MM.1S (cell line): ENCODE measurements around the gene FOXN4.

Experiments used
- DNase-seq: peaks from one replicate; pipeline ENCODE4 v3.0.0-alpha.2; 2015
- H2AFZ ChIP-seq: fragments of 300-600 bp; sonication (generic); 2 replicates; pipeline ENCODE4 v1.6.0; 2016; ENCODE audit warnings: antibody characterized with exemption, low read length
- H3F3A ChIP-seq: fragments of 300-600 bp; sonication (generic); 2 replicates; pipeline ENCODE4 v1.6.1; 2016; ENCODE audit warnings: mild to moderate bottlenecking, antibody characterized with exemption, low read length, moderate library complexity, mixed read lengths; ENCODE audit not compliant: insufficient read depth
- H3K27ac ChIP-seq: fragments of 300-600 bp; sonication (generic); 2 replicates; pipeline ENCODE4 v1.5.1; 2016; ENCODE audit warnings: mild to moderate bottlenecking, low read length
- H3K27me3 ChIP-seq: fragments of 300-600 bp; sonication (generic); replicated peaks from 2 replicates; pipeline ENCODE4 v1.6.0; 2016; ENCODE audit warnings: low read length; ENCODE audit not compliant: insufficient read depth
- H3K36me3 ChIP-seq: fragments of 300-600 bp; sonication (generic); replicated peaks from 2 replicates; pipeline ENCODE4 v1.6.1; 2016; ENCODE audit warnings: mild to moderate bottlenecking, low read length, mixed read lengths; ENCODE audit not compliant: insufficient read depth
- H3K4me1 ChIP-seq: fragments of 300-600 bp; sonication (generic); 2 replicates; pipeline ENCODE4 v1.6.1; 2016; ENCODE audit warnings: low read length, mixed read lengths
- H3K4me2 ChIP-seq: fragments of 300-600 bp; sonication (generic); 2 replicates; pipeline ENCODE4 v1.6.0; 2016; ENCODE audit warnings: low read depth, low read length
- H3K4me3 ChIP-seq: fragments of 300-600 bp; sonication (generic); 2 replicates; pipeline ENCODE4 v1.5.1; 2016; ENCODE audit warnings: low read length, mixed read lengths
- H3K79me2 ChIP-seq: fragments of 300-600 bp; sonication (generic); 2 replicates; pipeline ENCODE4 v1.6.1; 2016; ENCODE audit warnings: mixed run types, low read length, mixed read lengths
- H3K9ac ChIP-seq: fragments of 300-600 bp; sonication (generic); 2 replicates; pipeline ENCODE4 v1.6.1; 2016; ENCODE audit warnings: low read length, mixed read lengths
- H3K9me2 ChIP-seq: fragments of 300-600 bp; sonication (generic); replicated peaks from 2 replicates; pipeline ENCODE4 v1.6.1; 2016; ENCODE audit warnings: mild to moderate bottlenecking, low read length, mixed read lengths; ENCODE audit not compliant: insufficient read depth
- H3K9me3 ChIP-seq: fragments of 300-600 bp; sonication (generic); replicated peaks from 2 replicates; pipeline ENCODE4 v1.6.1; 2016; ENCODE audit warnings: mild to moderate bottlenecking, low read length, mixed read lengths; ENCODE audit not compliant: insufficient read depth
- H4K20me1 ChIP-seq: fragments of 300-600 bp; sonication (generic); 2 replicates; pipeline ENCODE4 v1.6.1; 2016; ENCODE audit warnings: mild to moderate bottlenecking, low read length, moderate library complexity, mixed read lengths; ENCODE audit not compliant: insufficient read depth
- EZH2 ChIP-seq: fragments of 300-600 bp; sonication (generic); optimal IDR thresholded peaks from 2 replicates; pipeline ENCODE3; 2017; ENCODE audit warnings: low read depth, mild to moderate bottlenecking, antibody characterized with exemption, low read length, mixed read lengths
- EZH2phosphoT487 ChIP-seq: fragments of 300-600 bp; sonication (generic); IDR thresholded peaks from 2 replicates; pipeline ENCODE4 v1.6.1; 2018; ENCODE audit warnings: antibody characterized with exemption, low read length
- TF ChIP-seq, protein P1 (sequence below): fragments of 300-600 bp; sonication (generic); IDR thresholded peaks from 2 replicates; pipeline ENCODE4 v1.5.1; 2016; ENCODE audit warnings: antibody characterized with exemption, low read length, mixed read lengths

Gene FOXN4

GRCh38 chr12:109246221-109246620, 62.9 kb downstream of the FOXN4 start:
- H3K79me2 ChIP-seq, result no peaks in the 10 kb centered on the region
- no peak overlapping the region for H3K9ac ChIP-seq
- no peaks in the 10 kb centered on the region for H3K9me3 ChIP-seq
- H2AFZ ChIP-seq, result no peak overlapping the region
- no peaks in the 10 kb centered on the region for H3K9me2 ChIP-seq
- H3K36me3 ChIP-seq, result no peaks in the 10 kb centered on the region
- no peaks in the 10 kb centered on the region for H3F3A ChIP-seq
- H3K4me2 ChIP-seq, result no peak overlapping the region
- H3K27me3 ChIP-seq, result no peaks in the 10 kb centered on the region
- no peaks in the 10 kb centered on the region for H3K4me1 ChIP-seq
- no peaks in the 10 kb centered on the region for H4K20me1 ChIP-seq
- no peak for DNase-seq
- TF ChIP-seq EZH2phosphoT487, result no peak
- TF ChIP-seq, protein P1, sequence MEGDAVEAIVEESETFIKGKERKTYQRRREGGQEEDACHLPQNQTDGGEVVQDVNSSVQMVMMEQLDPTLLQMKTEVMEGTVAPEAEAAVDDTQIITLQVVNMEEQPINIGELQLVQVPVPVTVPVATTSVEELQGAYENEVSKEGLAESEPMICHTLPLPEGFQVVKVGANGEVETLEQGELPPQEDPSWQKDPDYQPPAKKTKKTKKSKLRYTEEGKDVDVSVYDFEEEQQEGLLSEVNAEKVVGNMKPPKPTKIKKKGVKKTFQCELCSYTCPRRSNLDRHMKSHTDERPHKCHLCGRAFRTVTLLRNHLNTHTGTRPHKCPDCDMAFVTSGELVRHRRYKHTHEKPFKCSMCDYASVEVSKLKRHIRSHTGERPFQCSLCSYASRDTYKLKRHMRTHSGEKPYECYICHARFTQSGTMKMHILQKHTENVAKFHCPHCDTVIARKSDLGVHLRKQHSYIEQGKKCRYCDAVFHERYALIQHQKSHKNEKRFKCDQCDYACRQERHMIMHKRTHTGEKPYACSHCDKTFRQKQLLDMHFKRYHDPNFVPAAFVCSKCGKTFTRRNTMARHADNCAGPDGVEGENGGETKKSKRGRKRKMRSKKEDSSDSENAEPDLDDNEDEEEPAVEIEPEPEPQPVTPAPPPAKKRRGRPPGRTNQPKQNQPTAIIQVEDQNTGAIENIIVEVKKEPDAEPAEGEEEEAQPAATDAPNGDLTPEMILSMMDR, result no peak
- TF ChIP-seq EZH2, result no peak
- H3K4me3 ChIP-seq, result no peak overlapping the region
- no peak overlapping the region for H3K27ac ChIP-seq

DNA sequence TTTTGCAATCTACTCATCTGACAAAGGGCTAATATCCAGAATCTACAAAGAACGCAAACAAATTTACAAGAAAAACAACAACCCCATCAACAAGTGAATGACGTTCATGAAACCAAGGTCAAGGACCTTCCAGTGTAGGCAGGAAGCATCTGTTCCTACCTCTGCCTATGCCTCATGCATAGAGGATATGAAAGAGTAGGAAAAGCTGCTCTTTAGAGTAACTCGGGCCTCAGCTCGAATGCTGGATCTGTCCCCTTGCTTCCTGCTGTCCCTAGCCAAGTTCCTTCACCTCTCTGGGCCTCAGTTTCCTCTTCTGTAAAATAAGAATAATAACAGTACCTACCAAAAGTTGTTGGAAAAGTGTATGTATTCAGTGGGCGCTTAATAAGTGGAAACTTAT, 65.0 kb downstream of the FOXN4 start:
- Histone ChIP-seq H3K27ac (no peak overlapping the region), H3K79me2 (no peaks in the 10 kb centered on the region), H3K4me1 (no peaks in the 10 kb centered on the region), H3K4me3 (no peak overlapping the region), H3K9ac (no peak overlapping the region), H3K27me3 (no peaks in the 10 kb centered on the region), H3K9me2 (no peaks in the 10 kb centered on the region), H3K9me3 (no peaks in the 10 kb centered on the region), H3F3A (no peaks in the 10 kb centered on the region), H3K4me2 (no peak overlapping the region), H4K20me1 (no peaks in the 10 kb centered on the region), H3K36me3 (no peaks in the 10 kb centered on the region), H2AFZ (no peak overlapping the region)
- TF ChIP-seq, protein P1, result no peak
- TF ChIP-seq EZH2 (no peak), EZH2phosphoT487 (no peak)
- no peak for DNase-seq

- TF ChIP-seq EZH2 (no peak), EZH2phosphoT487 (no peak)
- Histone ChIP-seq H3K27me3 (no peaks in the 10 kb centered on the region), H3K27ac (no peak overlapping the region), H3K4me2 (no peak overlapping the region), H2AFZ (no peak overlapping the region), H3K36me3 (no peaks in the 10 kb centered on the region), H3K79me2 (no peaks in the 10 kb centered on the region), H3K9ac (no peak overlapping the region), H3K4me3 (no peak overlapping the region), H4K20me1 (no peaks in the 10 kb centered on the region), H3K4me1 (no peaks in the 10 kb centered on the region), H3F3A (no peaks in the 10 kb centered on the region), H3K9me3 (no peaks in the 10 kb centered on the region), H3K9me2 (no peaks in the 10 kb centered on the region)
- no peak for DNase-seq
These were observed 67.1 kb downstream of the FOXN4 start for GRCh38 chr12:109241936-109242335.

GRCh38 chr12:109240365-109240764, 68.7 kb downstream of the FOXN4 start:
- H4K20me1 ChIP-seq, result no peaks in the 10 kb centered on the region
- TF ChIP-seq EZH2, result no peak
- no peak for TF ChIP-seq EZH2phosphoT487
- TF ChIP-seq, protein P1, result no peak
- no peak for DNase-seq
- no peak overlapping the region for H3K4me2 ChIP-seq
- no peaks in the 10 kb centered on the region for H3K9me3 ChIP-seq
- no peaks in the 10 kb centered on the region for H3K4me1 ChIP-seq
- H3K9ac ChIP-seq, result no peak overlapping the region
- no peaks in the 10 kb centered on the region for H3K9me2 ChIP-seq
- no peaks in the 10 kb centered on the region for H3K79me2 ChIP-seq
- H3K36me3 ChIP-seq, result no peaks in the 10 kb centered on the region
- H3K27me3 ChIP-seq, result no peaks in the 10 kb centered on the region
- H3F3A ChIP-seq, result no peaks in the 10 kb centered on the region
- no peak overlapping the region for H3K27ac ChIP-seq
- H3K4me3 ChIP-seq, result no peak overlapping the region
- no peak overlapping the region for H2AFZ ChIP-seq
